ENCODE measurements around the gene SPINT3.

DNA sequence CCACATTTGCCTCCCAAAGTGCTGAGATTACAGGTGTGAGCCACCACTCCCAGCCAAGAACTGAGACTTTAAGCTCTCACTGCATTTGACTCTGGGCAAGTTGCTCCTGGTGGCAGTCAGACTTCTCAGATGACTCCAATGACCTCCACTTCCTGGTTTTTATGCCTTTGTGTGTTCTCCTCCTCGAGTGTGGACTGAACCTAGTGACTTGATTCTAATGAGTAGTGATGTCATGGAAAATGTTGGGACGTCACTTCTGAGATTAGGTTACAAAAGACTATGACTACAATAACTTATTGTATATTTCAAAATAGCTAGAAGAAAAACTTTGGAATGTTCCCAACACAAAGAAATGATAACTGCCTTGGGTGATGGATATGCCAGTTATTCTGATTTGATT is 12.0 kb downstream of the SPINT3 start:
- TF ChIP-seq, protein P1, sequence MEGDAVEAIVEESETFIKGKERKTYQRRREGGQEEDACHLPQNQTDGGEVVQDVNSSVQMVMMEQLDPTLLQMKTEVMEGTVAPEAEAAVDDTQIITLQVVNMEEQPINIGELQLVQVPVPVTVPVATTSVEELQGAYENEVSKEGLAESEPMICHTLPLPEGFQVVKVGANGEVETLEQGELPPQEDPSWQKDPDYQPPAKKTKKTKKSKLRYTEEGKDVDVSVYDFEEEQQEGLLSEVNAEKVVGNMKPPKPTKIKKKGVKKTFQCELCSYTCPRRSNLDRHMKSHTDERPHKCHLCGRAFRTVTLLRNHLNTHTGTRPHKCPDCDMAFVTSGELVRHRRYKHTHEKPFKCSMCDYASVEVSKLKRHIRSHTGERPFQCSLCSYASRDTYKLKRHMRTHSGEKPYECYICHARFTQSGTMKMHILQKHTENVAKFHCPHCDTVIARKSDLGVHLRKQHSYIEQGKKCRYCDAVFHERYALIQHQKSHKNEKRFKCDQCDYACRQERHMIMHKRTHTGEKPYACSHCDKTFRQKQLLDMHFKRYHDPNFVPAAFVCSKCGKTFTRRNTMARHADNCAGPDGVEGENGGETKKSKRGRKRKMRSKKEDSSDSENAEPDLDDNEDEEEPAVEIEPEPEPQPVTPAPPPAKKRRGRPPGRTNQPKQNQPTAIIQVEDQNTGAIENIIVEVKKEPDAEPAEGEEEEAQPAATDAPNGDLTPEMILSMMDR (IDR thresholded peaks at IDR 0.05) = no peak
- no peak for TF ChIP-seq POLR2A (IDR thresholded peaks at IDR 0.05)
